ENCODE measurements around the gene RTN4R. TPM values are rescaled to one million over a fixed set of nuclear protein-coding genes. Genes with fewer than 3 reads are reported as not detected.
A peak's percentile ranks its signal among the peaks of the same experiment; 100 is the strongest.

Gene RTN4R
- total and polyA plus RNA-seq, 2 of the 4 experiments (the other 2 are of a cell fraction), result 0.18 to 0.94 TPM

GRCh38 chr22:20258021-20258299 lies 10.2 kb downstream of the RTN4R start:
- WGBS, 2 experiments (ENCODE audit: extremely low coverage in 2 of 2, insufficient read length in 1 of 2), result 67% methylated on average over 2 of the region's 4 CpGs; no CpG with 5 or more reads in 1 of the 2 experiments
- no peak overlapping the region for H3K4ac ChIP-seq (ENCODE audit: low read depth, low read length)
- DNase-seq (no peak), ATAC-seq (ENCODE audit: low read depth) (no peak)
- H2AFZ ChIP-seq (replicated peaks; ENCODE audit: low read length, poor library complexity), result no peak overlapping the region
- H3K9me3 ChIP-seq (ENCODE audit: control insufficient read depth, insufficient read depth, low read length), result no peaks in the 10 kb centered on the region
- in situ Hi-C loops (cut with MboI; ENCODE audit: low sequenced_read_pairs), result no loop called here
- no peak overlapping the region for H2BK20ac ChIP-seq (ENCODE audit: low read depth, low read length)
- H3K36me3 ChIP-seq (ENCODE audit: control insufficient read depth, insufficient read depth, low read length), result no peaks in the 10 kb centered on the region
- H3K27ac ChIP-seq (ENCODE audit: insufficient read depth, low read length), result no peak overlapping the region
- H3K56ac ChIP-seq (ENCODE audit: extremely low read depth, insufficient read depth, low read length), result no peak overlapping the region
- H3K14ac ChIP-seq (replicated peaks; ENCODE audit: low read depth, low read length), result no peak overlapping the region
- no peak overlapping the region for H3K23ac ChIP-seq (ENCODE audit: low read depth, low read length)
- H2AK5ac ChIP-seq (ENCODE audit: low read depth, low read length), result no peak overlapping the region
- no peak overlapping the region for H2BK120ac ChIP-seq (ENCODE audit: low read depth, low read length)
- H3K18ac ChIP-seq (ENCODE audit: low read depth, low read length), result no peak overlapping the region
- H4K20me1 ChIP-seq (ENCODE audit: insufficient read depth, low read length), result no peaks in the 10 kb centered on the region
- H3K9ac ChIP-seq (ENCODE audit: low read depth, low read length), result no peak overlapping the region
- intact Hi-C loops (cut with micrococcal nuclease), result no loop called here
- no peak overlapping the region for H4K5ac ChIP-seq (ENCODE audit: low read depth, low read length)
- H2BK15ac ChIP-seq (ENCODE audit: low read depth, low read length), result no peak overlapping the region
- peak overlapping the region; percentile 72 for H2AK9ac ChIP-seq (replicated peaks; ENCODE audit: low read depth, low read length, poor library complexity)
- no peaks in the 10 kb centered on the region for H3K79me1 ChIP-seq (ENCODE audit: low read depth in 1 of 2, low read length in 2 of 2)
- dilution Hi-C loops (cut with HindIII; ENCODE audit: low sequenced_read_pairs, unreplicated experiment), result no loop called here
- H3K9me1 ChIP-seq (ENCODE audit: insufficient read depth, low read length), result 0 out of 2 replicates have a peak, but pooled peaks cover 2% of the 10 kb centered on the region
- ChIA-PET CTCF (no interaction called here), POLR2A (ENCODE audit: unreplicated experiment) (no interaction called here)
- no peak overlapping the region for H4K8ac ChIP-seq (ENCODE audit: low read depth in 2 of 2, low read length in 2 of 2)
- H3K4me1 ChIP-seq (ENCODE audit: control insufficient read depth, insufficient read depth, low read length), result no peaks in the 10 kb centered on the region
- BruUV-seq (replicated peaks), result no TSS peak
- TF ChIP-seq NFE2L2 (IDR thresholded peaks at IDR 0.05; ENCODE audit: low read depth, low read length), result no peak
- TF ChIP-seq FOS (IDR thresholded peaks at IDR 0.05; ENCODE audit: low read depth, low read length), result no peak
- no peak for TF ChIP-seq MAFK (IDR thresholded peaks at IDR 0.05; ENCODE audit: low read depth, low read length)
- TF ChIP-seq ELK1 (IDR thresholded peaks at IDR 0.05; ENCODE audit: borderline replicate concordance, low read depth, low read length), result no peak
- TF ChIP-seq USF2 (IDR thresholded peaks at IDR 0.05; ENCODE audit: low read depth, low read length), result no peak
- no peak for TF ChIP-seq RFX5 (IDR thresholded peaks at IDR 0.05; ENCODE audit: low read depth, low read length)
- no peak for TF ChIP-seq MAZ (IDR thresholded peaks at IDR 0.05; ENCODE audit: borderline replicate concordance, low read depth, low read length)
- TF ChIP-seq RCOR1 (IDR thresholded peaks at IDR 0.05; ENCODE audit: insufficient replicate concordance, low read length), result no peak
- TF ChIP-seq SMC3 (IDR thresholded peaks at IDR 0.05; ENCODE audit: low read depth, low read length), result no peak
- no peak for TF ChIP-seq BHLHE40 (IDR thresholded peaks at IDR 0.05; ENCODE audit: low read depth, low read length)
- no peak for TF ChIP-seq RAD21 (IDR thresholded peaks at IDR 0.05; ENCODE audit: low read length)
- TF ChIP-seq POLR2A (IDR thresholded peaks at IDR 0.05; ENCODE audit: low read depth, low read length), result no peak
- no peak for TF ChIP-seq CTCF (conservative IDR thresholded peaks at IDR 0.05; ENCODE audit: low read depth, low read length)
- TF ChIP-seq MXI1 (IDR thresholded peaks at IDR 0.05; ENCODE audit: borderline replicate concordance, low read depth, low read length), result no peak
- peaks cover 6% of the 10 kb centered on the region for H3K27me3 ChIP-seq (ENCODE audit: control insufficient read depth, insufficient read depth, low read length)
- no peak overlapping the region for H3K4me3 ChIP-seq (ENCODE audit: insufficient read depth, low read depth, low read length)
- no peak overlapping the region for H4K91ac ChIP-seq (ENCODE audit: insufficient read depth, low read depth, low read length)
- H3K4me2 ChIP-seq (ENCODE audit: low read depth, low read length), result no peak overlapping the region
- H2BK5ac ChIP-seq (ENCODE audit: low read depth, low read length, poor library complexity, severe bottlenecking), result no peak overlapping the region

Data from IMR-90 (cell line).